HUES48 (cell line): Measurements from ENCODE around the gene SLC10A7.

Source experiments
- H3K27ac ChIP-seq: one replicate; pipeline ENCODE4 v1.7.0; 2013; ENCODE audit warnings: low read depth, low read length, inconsistent platforms
- H3K27me3 ChIP-seq: 2 replicates; pipeline ENCODE4 v1.6.1; 2013; ENCODE audit warnings: mild to moderate bottlenecking, low read length; ENCODE audit not compliant: control insufficient read depth, insufficient read depth
- H3K36me3 ChIP-seq: 2 replicates; pipeline ENCODE4 v1.6.1; 2013; ENCODE audit warnings: low read length; ENCODE audit not compliant: control insufficient read depth, insufficient read depth
- H3K4me1 ChIP-seq: 2 replicates; pipeline ENCODE4 v1.6.1; 2013; ENCODE audit warnings: mild to moderate bottlenecking, low read length; ENCODE audit not compliant: control insufficient read depth, insufficient read depth
- H3K4me3 ChIP-seq: 2 replicates; pipeline ENCODE4 v1.5.1; 2013; ENCODE audit warnings: mild to moderate bottlenecking, low read depth, low read length
- H3K9ac ChIP-seq: 2 replicates; pipeline ENCODE4 v1.6.1; 2013; ENCODE audit warnings: mild to moderate bottlenecking, low read depth, low read length, moderate library complexity
- H3K9me3 ChIP-seq: 2 replicates; pipeline ENCODE4 v1.6.1; 2013; ENCODE audit warnings: low read length; ENCODE audit not compliant: control insufficient read depth, insufficient read depth

Gene SLC10A7

GRCh38 chr4:146494143-146494542 lies 27.6 kb downstream of the SLC10A7 start:
- Histone ChIP-seq H3K27me3 (no peaks in the 10 kb centered on the region), H3K4me3 (no peak overlapping the region), H3K36me3 (no peaks in the 10 kb centered on the region), H3K27ac (no peak overlapping the region), H3K9me3 (no peaks in the 10 kb centered on the region), H3K4me1 (no peaks in the 10 kb centered on the region), H3K9ac (no peak overlapping the region)

- no peaks in the 10 kb centered on the region for H3K27me3 ChIP-seq
- no peak overlapping the region for H3K4me3 ChIP-seq
- H3K4me1 ChIP-seq = no peaks in the 10 kb centered on the region
- H3K9me3 ChIP-seq = no peaks in the 10 kb centered on the region
- no peaks in the 10 kb centered on the region for H3K36me3 ChIP-seq
- no peak overlapping the region for H3K27ac ChIP-seq
- no peak overlapping the region for H3K9ac ChIP-seq
Observed at GRCh38 chr4:146490106-146490505, 31.6 kb downstream of the SLC10A7 start.

- no peaks in the 10 kb centered on the region for H3K4me1 ChIP-seq
Observed at GRCh38 chr4:146488495-146489174, 33.1 kb downstream of the SLC10A7 start.

GRCh38 chr4:146486565-146486964 lies 35.2 kb downstream of the SLC10A7 start:
- Histone ChIP-seq H3K4me1 (no peaks in the 10 kb centered on the region), H3K36me3 (no peaks in the 10 kb centered on the region), H3K9ac (no peak overlapping the region), H3K27me3 (no peaks in the 10 kb centered on the region), H3K4me3 (no peak overlapping the region), H3K9me3 (no peaks in the 10 kb centered on the region), H3K27ac (no peak overlapping the region)

More at GRCh38 chr4:146488495-146489174, 33.1 kb downstream of the SLC10A7 start:
- Histone ChIP-seq H3K36me3 (no peaks in the 10 kb centered on the region), H3K9me3 (no peaks in the 10 kb centered on the region), H3K4me3 (no peak overlapping the region), H3K27ac (no peak overlapping the region), H3K9ac (no peak overlapping the region), H3K27me3 (no peaks in the 10 kb centered on the region)

- Histone ChIP-seq H3K27me3 (no peaks in the 10 kb centered on the region), H3K9me3 (no peaks in the 10 kb centered on the region), H3K36me3 (no peaks in the 10 kb centered on the region), H3K9ac (no peak overlapping the region), H3K4me1 (no peaks in the 10 kb centered on the region), H3K27ac (no peak overlapping the region), H3K4me3 (no peak overlapping the region)
Observed at GRCh38 chr4:146485968-146486367, 35.8 kb downstream of the SLC10A7 start.

- Histone ChIP-seq H3K9ac (no peak overlapping the region), H3K9me3 (no peaks in the 10 kb centered on the region), H3K4me3 (no peak overlapping the region), H3K27me3 (no peaks in the 10 kb centered on the region), H3K4me1 (no peaks in the 10 kb centered on the region), H3K27ac (no peak overlapping the region), H3K36me3 (no peaks in the 10 kb centered on the region)
Observed at GRCh38 chr4:146482788-146483187, 39.0 kb downstream of the SLC10A7 start.

- Histone ChIP-seq H3K27ac (no peak overlapping the region), H3K4me3 (no peak overlapping the region), H3K4me1 (no peaks in the 10 kb centered on the region), H3K27me3 (no peaks in the 10 kb centered on the region), H3K9ac (no peak overlapping the region), H3K36me3 (no peaks in the 10 kb centered on the region), H3K9me3 (no peaks in the 10 kb centered on the region)
Observed at GRCh38 chr4:146481246-146481645, 40.5 kb downstream of the SLC10A7 start.

- Histone ChIP-seq H3K4me1 (peaks cover under 1% of the 10 kb centered on the region; the same call in 1 of the 2 replicates), H3K4me3 (no peak overlapping the region), H3K27me3 (no peaks in the 10 kb centered on the region)
Observed at GRCh38 chr4:146478009-146478408, 43.7 kb downstream of the SLC10A7 start.

GRCh38 chr4:146477054-146477453 lies 44.7 kb downstream of the SLC10A7 start:
- H3K27ac ChIP-seq = no peak overlapping the region
- H3K27me3 ChIP-seq = no peaks in the 10 kb centered on the region
- no peaks in the 10 kb centered on the region for H3K9me3 ChIP-seq
- H3K4me3 ChIP-seq = no peak overlapping the region
- H3K4me1 ChIP-seq = peaks cover 10% of the 10 kb centered on the region
- no peaks in the 10 kb centered on the region for H3K36me3 ChIP-seq
- H3K9ac ChIP-seq = no peak overlapping the region

More at GRCh38 chr4:146478009-146478408, 43.7 kb downstream of the SLC10A7 start:
- Histone ChIP-seq H3K36me3 (no peaks in the 10 kb centered on the region), H3K9ac (no peak overlapping the region), H3K27ac (no peak overlapping the region), H3K9me3 (no peaks in the 10 kb centered on the region)

GRCh38 chr4:146472404-146472803 lies 49.3 kb downstream of the SLC10A7 start:
- H3K27ac ChIP-seq = no peak overlapping the region
- no peak overlapping the region for H3K9ac ChIP-seq

GRCh38 chr4:146470604-146471003 lies 51.1 kb downstream of the SLC10A7 start:
- Histone ChIP-seq H3K9me3 (no peaks in the 10 kb centered on the region), H3K36me3 (no peaks in the 10 kb centered on the region), H3K27me3 (no peaks in the 10 kb centered on the region), H3K27ac (no peak overlapping the region), H3K4me1 (peaks cover 11% of the 10 kb centered on the region), H3K4me3 (no peak overlapping the region), H3K9ac (no peak overlapping the region)

More at GRCh38 chr4:146472404-146472803, 49.3 kb downstream of the SLC10A7 start:
- Histone ChIP-seq H3K36me3 (no peaks in the 10 kb centered on the region), H3K9me3 (no peaks in the 10 kb centered on the region), H3K27me3 (no peaks in the 10 kb centered on the region), H3K4me1 (peaks cover 11% of the 10 kb centered on the region), H3K4me3 (no peak overlapping the region)
